ENCODE results near the gene SETD2.
A peak's percentile ranks its signal among the peaks of the same experiment; 100 is the strongest.
"Not testable (repeated sequence)": the region's sequence is repeated elsewhere in the genome, so short reads cannot be mapped to it uniquely, and the experiment has no call there.

The SETD2 gene

DNA sequence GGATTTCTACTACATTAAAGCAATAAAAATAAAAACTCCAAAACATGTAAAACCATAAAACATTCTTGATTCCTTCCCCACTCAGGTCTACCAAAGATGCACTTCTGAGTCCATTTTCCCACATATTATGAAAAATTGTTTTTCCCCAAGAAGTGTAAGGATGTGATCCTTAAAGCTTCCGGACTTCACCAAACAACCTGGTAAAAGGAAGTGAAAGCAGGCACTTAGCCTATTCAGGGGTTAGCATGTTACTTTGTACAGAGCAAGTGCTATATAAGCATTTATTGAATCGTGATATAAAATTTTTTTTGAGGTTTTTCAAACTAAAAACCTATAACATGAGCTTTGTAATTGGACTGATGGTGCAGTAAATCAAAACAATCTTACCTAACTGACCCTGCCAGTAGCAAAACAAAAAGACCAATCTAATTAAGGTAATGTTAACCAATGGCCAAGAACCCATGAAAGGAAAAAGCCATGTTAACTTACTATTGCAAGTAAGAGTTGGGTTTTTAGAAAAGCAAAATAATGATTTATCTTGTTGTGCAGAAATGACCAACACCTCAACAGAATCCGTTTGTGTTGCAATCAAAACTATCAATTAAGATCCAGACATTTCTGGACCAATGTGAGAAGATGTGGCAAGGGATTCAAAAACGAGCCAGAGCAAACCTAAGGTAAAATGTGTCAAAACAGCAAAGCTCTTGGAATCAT is 1.8 kb downstream of the SETD2 start:
- peak overlapping the region; percentile 97 for H3K27ac Mint-ChIP-seq
- no peaks in the 10 kb centered on the region for H3K9me3 Mint-ChIP-seq
- no peak for DNase-seq (ENCODE audit: low spot score in 2 of 2)
- no peak for ATAC-seq
- H3K4me3 Mint-ChIP-seq, result peak overlapping the region; percentile 86
- peaks cover 27% of the 10 kb centered on the region for H3K36me3 Mint-ChIP-seq
- peaks cover 59% of the 10 kb centered on the region for H3K4me1 Mint-ChIP-seq

GRCh38 chr3:47159820-47160219 is 4.1 kb downstream of the SETD2 start:
- ATAC-seq (no peak), DNase-seq (ENCODE audit: low spot score in 2 of 2) (no peak)
- Mint-ChIP-seq H3K4me1 (peaks cover 59% of the 10 kb centered on the region), H3K36me3 (peaks cover 25% of the 10 kb centered on the region), H3K9me3 (no peaks in the 10 kb centered on the region), H3K4me3 (no peak overlapping the region), H3K27ac (no peak overlapping the region)

- Mint-ChIP-seq H3K4me3 (no peak overlapping the region), H3K4me1 (peaks cover 70% of the 10 kb centered on the region)
Observed at GRCh38 chr3:47158208-47158607, 5.7 kb downstream of the SETD2 start.

GRCh38 chr3:47156396-47156795 is 7.5 kb downstream of the SETD2 start:
- Mint-ChIP-seq H3K9me3 (no peaks in the 10 kb centered on the region), H3K27ac (no peak overlapping the region), H3K36me3 (no peaks in the 10 kb centered on the region), H3K4me1 (peaks cover 76% of the 10 kb centered on the region), H3K4me3 (no peak overlapping the region)
- no peak for ATAC-seq
- DNase-seq (ENCODE audit: low spot score in 2 of 2), result no peak

More at GRCh38 chr3:47158208-47158607, 5.7 kb downstream of the SETD2 start:
- DNase-seq (ENCODE audit: low spot score in 2 of 2), result no peak
- no peak overlapping the region for H3K27ac Mint-ChIP-seq
- ATAC-seq, result no peak
- no peaks in the 10 kb centered on the region for H3K9me3 Mint-ChIP-seq
- H3K36me3 Mint-ChIP-seq, result peaks cover 12% of the 10 kb centered on the region

DNA sequence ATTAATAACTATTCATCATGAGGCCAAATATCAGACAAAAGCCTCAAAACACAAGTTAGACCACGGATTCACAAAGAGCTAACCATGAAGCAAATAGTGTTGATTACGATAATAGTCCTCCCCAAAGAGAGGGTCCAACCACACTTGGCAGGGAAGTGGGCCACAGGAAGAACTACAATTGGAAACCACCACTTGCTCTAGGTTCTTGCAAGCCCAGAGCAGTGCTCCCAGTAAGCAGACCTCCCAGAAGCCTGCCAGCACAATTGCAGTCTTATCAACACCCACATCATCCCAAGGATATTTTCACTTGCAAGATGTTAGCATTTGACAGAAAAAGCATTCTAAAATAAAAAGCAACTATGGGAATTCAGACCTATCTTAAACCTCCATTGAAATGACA is 11.3 kb downstream of the SETD2 start:
- Mint-ChIP-seq H3K4me1 (peaks cover 49% of the 10 kb centered on the region), H3K27ac (no peak overlapping the region), H3K4me3 (no peak overlapping the region), H3K36me3 (no peaks in the 10 kb centered on the region), H3K9me3 (no peaks in the 10 kb centered on the region)
- peak in 1 of 2 donors; percentile 39 for DNase-seq (ENCODE audit: low spot score in 2 of 2)
- no peak for ATAC-seq

DNA sequence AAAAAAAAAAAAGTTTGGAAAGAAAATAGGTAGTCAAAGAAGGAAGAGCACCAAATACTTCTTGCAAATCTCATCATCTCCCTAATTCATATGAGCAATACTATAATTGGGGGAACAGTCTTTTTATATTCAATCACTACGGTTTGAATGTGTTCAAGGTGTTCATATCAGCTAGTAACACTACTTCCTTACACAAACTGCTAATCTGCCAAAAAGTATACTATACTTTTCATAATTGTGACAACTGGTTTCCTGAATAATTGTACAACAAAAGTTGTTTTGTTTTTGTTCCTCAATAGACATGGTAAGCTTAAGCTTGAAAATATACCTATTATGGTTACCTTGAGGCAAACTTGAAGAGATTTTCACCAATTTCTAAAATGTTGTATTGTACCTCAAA is 12.1 kb downstream of the SETD2 start:
- no peak overlapping the region for H3K4me3 Mint-ChIP-seq
- H3K9me3 Mint-ChIP-seq, result no peaks in the 10 kb centered on the region
- no peak for DNase-seq (ENCODE audit: low spot score in 2 of 2)
- ATAC-seq, result no peak
- H3K36me3 Mint-ChIP-seq, result no peaks in the 10 kb centered on the region
- no peak overlapping the region for H3K27ac Mint-ChIP-seq
- peaks cover 42% of the 10 kb centered on the region for H3K4me1 Mint-ChIP-seq

DNA sequence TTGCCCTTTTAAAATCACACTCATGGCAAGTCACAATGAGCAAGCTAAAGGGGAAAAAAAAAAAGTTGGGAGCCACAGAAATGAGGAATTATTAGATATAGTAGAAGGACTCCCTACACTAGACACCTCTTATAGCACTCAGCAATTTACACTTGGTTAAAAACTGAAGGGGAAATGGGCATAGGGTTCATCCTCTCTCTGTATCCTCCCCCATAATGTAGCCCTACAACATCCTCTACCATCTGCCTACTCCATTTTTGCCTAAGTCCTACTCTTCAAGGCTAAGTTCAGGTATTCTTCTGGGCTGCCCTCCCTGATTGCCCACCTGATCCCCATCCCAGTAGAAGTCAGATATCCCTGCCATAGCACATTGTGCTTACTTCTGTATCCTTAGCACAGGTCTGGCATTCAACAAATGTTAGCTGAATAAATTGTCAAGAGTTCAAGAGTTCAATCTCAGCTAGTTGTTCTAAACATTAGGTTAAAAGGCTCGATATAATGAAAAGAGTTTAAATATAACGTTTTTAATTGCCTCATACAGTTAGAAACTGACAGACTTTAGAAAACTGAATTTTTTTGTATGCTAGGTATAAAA is 14.5 kb downstream of the SETD2 start:
- peaks cover 7% of the 10 kb centered on the region for H3K36me3 Mint-ChIP-seq
- H3K4me3 Mint-ChIP-seq, result no peak overlapping the region
- no peaks in the 10 kb centered on the region for H3K9me3 Mint-ChIP-seq
- H3K4me1 Mint-ChIP-seq, result peaks cover 31% of the 10 kb centered on the region
- peak; percentile 26 for ATAC-seq
- peak overlapping the region; percentile 16 for H3K27ac Mint-ChIP-seq
- no peak for DNase-seq (ENCODE audit: low spot score in 2 of 2)

- Mint-ChIP-seq H3K9me3 (no peaks in the 10 kb centered on the region), H3K4me3 (no peak overlapping the region), H3K27ac (no peak overlapping the region), H3K4me1 (peaks cover 13% of the 10 kb centered on the region), H3K36me3 (peaks cover 7% of the 10 kb centered on the region)
- no peak for ATAC-seq
- DNase-seq (ENCODE audit: low spot score in 2 of 2), result no peak
Observed at GRCh38 chr3:47145272-47145671, 18.6 kb downstream of the SETD2 start.

- H3K4me1 Mint-ChIP-seq, result peaks cover 17% of the 10 kb centered on the region
- no peak for ATAC-seq
- H3K27ac Mint-ChIP-seq, result no peak overlapping the region
Observed at GRCh38 chr3:47143068-47143467, 20.8 kb downstream of the SETD2 start.

DNA sequence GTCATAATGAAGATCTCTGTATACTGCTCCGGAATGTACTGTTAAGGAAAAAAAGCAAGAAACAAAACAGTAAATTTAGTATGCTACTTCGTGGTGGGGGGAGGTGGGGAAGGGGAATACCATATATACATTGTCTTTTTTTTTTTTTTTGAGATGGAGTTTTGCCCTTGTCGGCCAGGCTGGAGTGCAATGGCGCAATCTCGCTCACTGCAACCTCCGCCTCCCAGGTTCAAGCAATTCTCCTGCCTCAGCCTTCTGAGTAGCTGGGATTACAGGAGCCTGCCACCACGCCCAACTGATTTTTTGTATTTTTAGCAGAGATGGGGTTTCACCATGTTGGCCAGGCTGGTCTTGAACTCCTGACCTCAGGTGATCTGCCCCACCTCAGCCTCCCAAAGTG is 21.4 kb downstream of the SETD2 start:
- H3K4me1 Mint-ChIP-seq, result peaks cover 17% of the 10 kb centered on the region
- not testable (repeated sequence) for H3K27ac Mint-ChIP-seq

More at GRCh38 chr3:47143068-47143467, 20.8 kb downstream of the SETD2 start:
- H3K9me3 Mint-ChIP-seq, result no peaks in the 10 kb centered on the region
- H3K36me3 Mint-ChIP-seq, result peaks cover 7% of the 10 kb centered on the region
- no peak overlapping the region for H3K4me3 Mint-ChIP-seq
- no peak for DNase-seq (ENCODE audit: low spot score in 2 of 2)

DNA sequence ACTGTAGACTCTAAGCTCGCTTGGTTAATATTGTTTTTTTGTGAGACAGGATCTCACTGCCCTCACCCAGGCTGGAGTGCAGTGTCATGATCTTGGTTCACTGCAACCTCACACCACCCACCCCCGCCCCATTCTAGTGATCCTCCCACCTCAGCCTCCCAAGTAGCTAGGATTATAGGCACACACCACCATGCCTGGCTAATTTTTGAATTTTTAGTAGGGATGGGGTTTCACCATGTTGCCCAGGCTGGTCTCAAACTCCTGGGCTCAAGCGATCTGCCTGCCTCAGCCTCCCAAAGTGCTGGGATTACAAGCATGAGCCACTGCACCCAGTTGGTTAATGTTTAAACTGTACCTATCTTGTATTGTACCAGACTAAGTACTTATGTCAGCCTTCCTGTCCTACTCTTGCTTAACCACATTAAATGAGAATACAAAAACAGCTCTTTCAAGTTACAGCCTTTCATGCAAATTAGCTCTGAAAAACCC is 22.9 kb downstream of the SETD2 start:
- not testable (repeated sequence) for H3K36me3 Mint-ChIP-seq; H3K9me3 Mint-ChIP-seq; H3K4me3 Mint-ChIP-seq; DNase-seq (ENCODE audit: low spot score in 2 of 2)
- peak; percentile 76 for ATAC-seq
- Mint-ChIP-seq H3K4me1 (peaks cover 23% of the 10 kb centered on the region), H3K27ac (peak overlapping the region; percentile 15)

More for the DNA sequence above, 21.4 kb downstream of the SETD2 start:
- H3K9me3 Mint-ChIP-seq; H3K36me3 Mint-ChIP-seq; H3K4me3 Mint-ChIP-seq; DNase-seq (ENCODE audit: low spot score in 2 of 2); ATAC-seq: not testable (repeated sequence)

DNA sequence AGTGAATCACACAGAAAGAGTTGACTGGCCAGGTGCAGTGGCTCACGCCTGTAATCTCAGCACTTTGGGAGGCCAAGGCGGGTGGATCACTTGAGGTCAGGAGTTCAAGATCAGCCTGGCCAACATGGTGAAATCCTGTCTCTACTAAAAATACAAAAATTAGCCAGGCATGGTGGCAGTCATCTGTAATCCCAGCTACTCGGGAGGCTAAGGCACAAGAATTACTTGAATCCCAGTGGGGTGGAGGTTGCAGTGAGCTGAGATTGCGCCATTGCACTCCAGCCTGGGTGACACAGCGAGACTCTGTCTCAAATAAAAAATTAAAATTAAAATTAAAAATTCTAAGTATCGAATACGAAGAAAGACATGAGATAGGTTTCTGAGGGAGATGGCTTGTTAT is 23.4 kb downstream of the SETD2 start:
- not testable (repeated sequence) for H3K27ac Mint-ChIP-seq; H3K9me3 Mint-ChIP-seq; H3K4me3 Mint-ChIP-seq; H3K36me3 Mint-ChIP-seq; ATAC-seq; DNase-seq (ENCODE audit: low spot score in 2 of 2)
- peaks cover 28% of the 10 kb centered on the region for H3K4me1 Mint-ChIP-seq

DNA sequence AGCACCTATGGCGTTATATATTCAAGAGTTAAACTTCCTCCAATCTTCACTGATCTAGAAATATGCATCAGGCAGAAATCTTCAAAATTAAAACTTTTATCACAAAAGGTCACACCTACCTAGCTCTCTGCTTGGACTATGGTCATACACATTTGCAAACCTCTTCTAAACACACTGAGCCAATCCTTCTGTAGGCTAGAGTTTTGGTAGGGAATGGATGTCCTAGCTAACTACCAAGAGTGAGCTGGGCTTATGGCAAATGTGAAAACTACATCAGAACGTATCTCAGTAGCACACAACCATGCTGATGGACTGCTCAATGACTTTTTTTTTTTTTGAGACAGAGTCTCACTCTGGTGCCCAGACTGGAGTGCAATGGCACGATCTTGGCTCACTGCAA is 29.6 kb downstream of the SETD2 start:
- H3K36me3 Mint-ChIP-seq, result no peaks in the 10 kb centered on the region
- DNase-seq (ENCODE audit: low spot score in 2 of 2) (no peak), ATAC-seq (no peak)
- no peak overlapping the region for H3K4me3 Mint-ChIP-seq
- H3K9me3 Mint-ChIP-seq, result no peaks in the 10 kb centered on the region
- H3K27ac Mint-ChIP-seq, result peak overlapping the region; percentile 15
- peaks cover 45% of the 10 kb centered on the region for H3K4me1 Mint-ChIP-seq

DNA sequence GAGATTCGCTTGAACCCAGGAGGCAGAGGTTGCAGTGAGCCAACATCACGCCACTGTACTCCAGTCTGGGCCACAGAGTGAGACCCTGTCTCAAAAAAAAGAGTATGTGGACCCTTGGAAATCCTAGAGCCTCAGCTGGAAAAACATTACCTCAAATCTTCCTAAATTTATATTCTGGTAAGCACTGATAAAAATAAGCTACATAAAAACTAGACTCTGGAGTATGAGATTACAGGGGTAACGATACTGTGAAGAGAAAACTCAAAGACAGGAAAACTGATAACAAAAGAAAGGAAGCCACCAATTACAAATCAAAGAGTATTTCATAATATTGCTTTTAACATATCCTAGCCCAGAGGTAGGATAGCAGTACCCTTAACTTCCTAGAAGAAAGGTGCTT is 30.3 kb downstream of the SETD2 start:
- peak overlapping the region; percentile 15 for H3K27ac Mint-ChIP-seq
- ATAC-seq (no peak), DNase-seq (ENCODE audit: low spot score in 2 of 2) (no peak)
- H3K4me3 Mint-ChIP-seq, result no peak overlapping the region
- H3K36me3 Mint-ChIP-seq, result no peaks in the 10 kb centered on the region
- no peaks in the 10 kb centered on the region for H3K9me3 Mint-ChIP-seq
- H3K4me1 Mint-ChIP-seq, result peaks cover 41% of the 10 kb centered on the region

GRCh38 chr3:47130557-47130956 is 33.4 kb downstream of the SETD2 start:
- Mint-ChIP-seq H3K36me3 (peaks cover 10% of the 10 kb centered on the region), H3K27ac (peak overlapping the region; percentile 14), H3K9me3 (no peaks in the 10 kb centered on the region), H3K4me1 (peaks cover 38% of the 10 kb centered on the region), H3K4me3 (no peak overlapping the region)
- ATAC-seq (no peak), DNase-seq (ENCODE audit: low spot score in 2 of 2) (no peak)

GRCh38 chr3:47128137-47128536 is 35.8 kb downstream of the SETD2 start:
- DNase-seq (ENCODE audit: low spot score in 2 of 2), result no peak
- no peaks in the 10 kb centered on the region for H3K9me3 Mint-ChIP-seq
- peaks cover 26% of the 10 kb centered on the region for H3K36me3 Mint-ChIP-seq
- H3K4me1 Mint-ChIP-seq, result peaks cover 32% of the 10 kb centered on the region
- peak overlapping the region; percentile 11 for H3K27ac Mint-ChIP-seq
- no peak overlapping the region for H3K4me3 Mint-ChIP-seq
- ATAC-seq, result peak; percentile 89
